IMR-90 (cell line): ENCODE data around the gene CAPZA1. TPM values are rescaled to one million over a fixed set of nuclear protein-coding genes. Genes with fewer than 3 reads are reported as not detected.

ENCODE experiments used
- ATAC-seq: fragments of 200-7000 bp; cut with Tn5 transposase; 2 replicates; pipeline ENCODE4 v1.9.1; 2020; ENCODE audit warnings: low read depth, mild to moderate bottlenecking, moderate library complexity
- BruUV-seq: library from RNA; stranded (reverse); fragments of 400-500 nt; replicated peaks from 2 replicates; lab custom pipeline; 2021; lab: Mats Ljungman, UMichigan
- CTCF ChIA-PET: fragments of 300-600 bp; formaldehyde crosslinking; extraction: SDS; loops from one replicate; lab custom pipeline; 2021; ENCODE audit warnings: antibody characterized with exemption; lab: Yijun Ruan, JAX
- POLR2A ChIA-PET: fragments of 300-600 bp; sonication (Branson Sonifier 250); formaldehyde crosslinking; loops from one replicate; lab custom pipeline; 2022; ENCODE audit warnings: antibody characterized with exemption; ENCODE audit not compliant: unreplicated experiment; lab: Charles Lee
- DNase-seq: peaks from one replicate; pipeline ENCODE4 v3.0.0; 2013
- H2AFZ ChIP-seq: replicated peaks from 2 replicates; pipeline ENCODE3; 2013; ENCODE audit warnings: low read length, mild to moderate bottlenecking; ENCODE audit not compliant: poor library complexity
- H2AK5ac ChIP-seq: 2 replicates; pipeline ENCODE4 v1.6.1; 2013; ENCODE audit warnings: low read depth, low read length, inconsistent platforms
- H2AK9ac ChIP-seq: replicated peaks from 2 replicates; pipeline ENCODE3; 2013; ENCODE audit warnings: mild to moderate bottlenecking, low read depth, low read length, moderate library complexity; ENCODE audit not compliant: poor library complexity
- H2BK120ac ChIP-seq: 2 replicates; pipeline ENCODE4 v1.6.1; 2013; ENCODE audit warnings: low read depth, low read length, inconsistent platforms
- H2BK15ac ChIP-seq: 3 replicates; pipeline ENCODE4 v1.6.1; 2013; ENCODE audit warnings: low read depth, low read length, inconsistent platforms
- H2BK20ac ChIP-seq: 2 replicates; pipeline ENCODE4 v1.6.1; 2013; ENCODE audit warnings: low read depth, mild to moderate bottlenecking, inconsistent platforms, low read length, moderate library complexity
- H2BK5ac ChIP-seq: 2 replicates; pipeline ENCODE4 v1.6.1; 2013; ENCODE audit warnings: mild to moderate bottlenecking, low read depth, low read length, inconsistent platforms; ENCODE audit not compliant: poor library complexity, severe bottlenecking
- H3K14ac ChIP-seq: replicated peaks from 2 replicates; pipeline ENCODE4 v1.6.1; 2013; ENCODE audit warnings: low read depth, low read length, inconsistent platforms
- H3K18ac ChIP-seq: 2 replicates; pipeline ENCODE4 v1.6.1; 2013; ENCODE audit warnings: low read depth, low read length, control low read depth
- H3K23ac ChIP-seq: 2 replicates; pipeline ENCODE4 v1.6.1; 2013; ENCODE audit warnings: low read depth, low read length, inconsistent platforms
- H3K27ac ChIP-seq: 2 replicates; pipeline ENCODE4 v1.5.1; 2013; ENCODE audit warnings: mild to moderate bottlenecking, control low read depth, low read length; ENCODE audit not compliant: insufficient read depth
- H3K27me3 ChIP-seq: 2 replicates; pipeline ENCODE4 v1.6.1; 2013; ENCODE audit warnings: low read length; ENCODE audit not compliant: control insufficient read depth, insufficient read depth
- H3K36me3 ChIP-seq: 2 replicates; pipeline ENCODE4 v1.6.1; 2013; ENCODE audit warnings: low read length, mixed read lengths; ENCODE audit not compliant: control insufficient read depth, insufficient read depth
- H3K4ac ChIP-seq: 2 replicates; pipeline ENCODE4 v1.6.1; 2013; ENCODE audit warnings: low read depth, low read length, inconsistent platforms
- H3K4me1 ChIP-seq: 2 replicates; pipeline ENCODE4 v1.6.1; 2013; ENCODE audit warnings: low read length, mixed read lengths; ENCODE audit not compliant: control insufficient read depth, insufficient read depth
- H3K4me2 ChIP-seq: 2 replicates; pipeline ENCODE4 v1.6.1; 2013; ENCODE audit warnings: low read depth, mild to moderate bottlenecking, control low read depth, low read length, moderate library complexity
- H3K4me3 ChIP-seq: 2 replicates; pipeline ENCODE4 v1.5.1; 2013; ENCODE audit warnings: low read depth, mild to moderate bottlenecking, control low read depth, low read length, moderate library complexity; ENCODE audit not compliant: insufficient read depth
- H3K56ac ChIP-seq: 2 replicates; pipeline ENCODE4 v1.6.1; 2013; ENCODE audit warnings: low read length, inconsistent platforms; ENCODE audit not compliant: insufficient read depth; ENCODE audit errors: extremely low read depth
- H3K79me1 ChIP-seq, 2 experiments: 2 replicates each; pipeline ENCODE4 v1.6.1; 2013; ENCODE audit warnings: low read length in 2 of 2, inconsistent platforms in 1 of 2, low read depth in 1 of 2
- H3K9ac ChIP-seq: 2 replicates; pipeline ENCODE4 v1.6.1; 2013; ENCODE audit warnings: low read depth, low read length, control low read depth
- H3K9me1 ChIP-seq: 2 replicates; pipeline ENCODE4 v1.6.1; 2013; ENCODE audit warnings: low read length, inconsistent platforms; ENCODE audit not compliant: insufficient read depth
- H3K9me3 ChIP-seq: 2 replicates; pipeline ENCODE4 v1.6.1; 2013; ENCODE audit warnings: low read length; ENCODE audit not compliant: control insufficient read depth, insufficient read depth
- H4K20me1 ChIP-seq: 2 replicates; pipeline ENCODE4 v1.6.1; 2013; ENCODE audit warnings: low read length, inconsistent platforms; ENCODE audit not compliant: insufficient read depth
- H4K5ac ChIP-seq: 2 replicates; pipeline ENCODE4 v1.6.1; 2013; ENCODE audit warnings: mild to moderate bottlenecking, low read depth, low read length, control low read depth
- H4K8ac ChIP-seq, 2 experiments: 2 replicates each; pipeline ENCODE4 v1.6.1; 2013; ENCODE audit warnings: low read depth in 2 of 2, low read length in 2 of 2, control low read depth in 1 of 2, inconsistent platforms in 1 of 2
- H4K91ac ChIP-seq: 2 replicates; pipeline ENCODE4 v1.6.1; 2013; ENCODE audit warnings: low read depth, low read length, inconsistent platforms; ENCODE audit not compliant: insufficient read depth
- BHLHE40 ChIP-seq: fragments of 150-350 bp; IDR thresholded peaks from 2 replicates; pipeline ENCODE4 v1.6.1; 2016; ENCODE audit warnings: mild to moderate bottlenecking, low read depth, low read length
- CEBPB ChIP-seq: IDR thresholded peaks from 2 replicates; pipeline ENCODE4 v1.6.1; 2012; ENCODE audit warnings: low read depth, low read length, improper control_type of control experiment
- ELK1 ChIP-seq: fragments of 150-350 bp; IDR thresholded peaks from 2 replicates; pipeline ENCODE4 v1.6.1; 2016; ENCODE audit warnings: low read depth, mild to moderate bottlenecking, low read length, moderate library complexity, borderline replicate concordance
- MAFK ChIP-seq: IDR thresholded peaks from 2 replicates; pipeline ENCODE4 v1.6.1; 2012; ENCODE audit warnings: low read depth, low read length, improper control_type of control experiment
- POLR2A ChIP-seq: IDR thresholded peaks from 2 replicates; pipeline ENCODE4 v1.6.1; 2012; ENCODE audit warnings: mild to moderate bottlenecking, low read depth, low read length
- RFX5 ChIP-seq: IDR thresholded peaks from 2 replicates; pipeline ENCODE4 v1.8.0; 2012; ENCODE audit warnings: low read depth, mild to moderate bottlenecking, low read length, moderate library complexity
- SMC3 ChIP-seq: fragments of 150-350 bp; IDR thresholded peaks from 2 replicates; pipeline ENCODE4 v1.6.1; 2016; ENCODE audit warnings: low read depth, mild to moderate bottlenecking, antibody characterized with exemption, low read length, moderate library complexity
- WGBS, 2 experiments: methylation state at CpG; one replicate each; pipeline versions ENCODE4 v1.1.5 to v1.1.7; 2013; ENCODE audit warnings: missing lambda C conversion rate in 2 of 2; ENCODE audit not compliant: insufficient read length in 1 of 2; ENCODE audit errors: extremely low coverage in 2 of 2; 5-methylcytosine and 5-hydroxymethylcytosine counted together
- dilution Hi-C: fragments of 300-500 bp; cut with HindIII; formaldehyde crosslinking; loops from one replicate; pipeline ENCODE4 v1.14.3; 2018; ENCODE audit warnings: low sequenced_read_pairs; ENCODE audit not compliant: unreplicated experiment
- in situ Hi-C: fragments of 300-500 bp; cut with MboI; formaldehyde crosslinking; loops from 3 replicates; pipeline ENCODE4 v1.14.3; 2019; ENCODE audit warnings: low sequenced_read_pairs, inconsistent platforms, mixed read lengths
- intact Hi-C: fragments of 100-400 bp; cut with micrococcal nuclease; formaldehyde crosslinking; loops from 2 replicates; pipeline ENCODE4 v1.10.0; 2022
- polyA plus RNA-seq, 3 experiments: library from polyadenylated mRNA; depleted of rRNA; stranded (reverse); fragments of >200 nt; gene quantifications; 2 replicates each; pipeline ENCODE4 v1.2.3, GENCODE V29; 2012; ENCODE audit warnings: low replicate concordance in 1 of 3
- total RNA-seq: library from RNA; depleted of rRNA; stranded (reverse); fragments of >200 nt; gene quantifications from 2 replicates; pipeline ENCODE4 v1.2.3, GENCODE V29; 2012

The CAPZA1 gene
- total and polyA plus RNA-seq, 2 of the 4 experiments (the other 2 are of a cell fraction): 108 to 262 TPM

GRCh38 chr1:112672842-112673241, 53.2 kb downstream of the CAPZA1 start:
- DNase-seq (no peak), ATAC-seq (no peak)
- Histone ChIP-seq H3K14ac (no peak overlapping the region), H2BK5ac (peak overlapping the region; percentile 86), H4K91ac (no peak overlapping the region), H3K4me1 (peaks cover 2% of the 10 kb centered on the region; the same call in 1 of the 2 replicates), H2BK20ac (no peak overlapping the region), H3K9ac (no peak overlapping the region), H3K4me3 (no peak overlapping the region), H3K9me3 (no peaks in the 10 kb centered on the region), H3K27ac (no peak overlapping the region), H3K36me3 (peaks cover 6% of the 10 kb centered on the region), H2AK9ac (no peak overlapping the region), H2BK120ac (no peak overlapping the region), H4K20me1 (no peaks in the 10 kb centered on the region; the same call in 1 of the 2 replicates), H2AK5ac (no peak overlapping the region), H3K27me3 (no peaks in the 10 kb centered on the region), H3K56ac (no peak overlapping the region), H4K8ac (no peak overlapping the region), H3K18ac (no peak overlapping the region), H4K5ac (no peak overlapping the region), H2AFZ (no peak overlapping the region), H3K9me1 (no peaks in the 10 kb centered on the region), H3K4me2 (no peak overlapping the region), H3K79me1 (peaks cover 21 to 54% of the 10 kb centered on the region in 2 experiments), H3K23ac (no peak overlapping the region), H3K4ac (no peak overlapping the region), H2BK15ac (no peak overlapping the region)
- CTCF ChIA-PET: interaction anchor here (0.7 to 1.1 kb wide), 5 partner anchors 28 to 180 kb away, joined by 3 to 5 read pairs (median 4); no protein-coding TSS in a partner anchor
- POLR2A ChIA-PET: no interaction called here
- no peak for TF ChIP-seq BHLHE40
- no peak for TF ChIP-seq MAFK
- no peak for TF ChIP-seq CEBPB
- no peak for TF ChIP-seq SMC3
- TF ChIP-seq RFX5: no peak
- TF ChIP-seq POLR2A: no peak
- no peak for TF ChIP-seq ELK1
- intact Hi-C loops (loop anchor here (5.0 kb wide), 1 partner anchor 36 kb away; no protein-coding TSS in a partner anchor), in situ Hi-C loops (no loop called here), dilution Hi-C loops (no loop called here)
- BruUV-seq: no TSS peak
- no CpG with 5 or more reads among the region's 1 CpG for WGBS, 2 experiments
